GM12878 (cell line): Measurements from ENCODE around the gene BCAS3. TPM values are rescaled to one million over a fixed set of nuclear protein-coding genes. Genes with fewer than 3 reads are reported as not detected.

Experiments
- ATAC-seq: fragments of 200-7000 bp; cut with Tn5 transposase; 3 replicates; pipeline ENCODE4 v1.9.1; 2020; ENCODE audit warnings: mild to moderate bottlenecking, moderate library complexity
- BruUV-seq: library from RNA; stranded (reverse); fragments of 400-500 nt; replicated peaks from 2 replicates; lab custom pipeline; 2021; lab: Mats Ljungman, UMichigan
- CTCF ChIA-PET: fragments of 300-600 bp; sonication (Branson Sonifier 250); formaldehyde crosslinking; extraction: SDS; loops from one replicate; lab custom pipeline; 2021; ENCODE audit warnings: inconsistent platforms; lab: Yijun Ruan, JAX
- POLR2A ChIA-PET: fragments of 350-600 bp; formaldehyde crosslinking; extraction: SDS; loops from one replicate; lab custom pipeline; 2021; ENCODE audit warnings: inconsistent platforms; lab: Charles Lee
- RAD21 ChIA-PET: fragments of 300-600 bp; sonication (Branson Sonifier 250); formaldehyde crosslinking; loops from one replicate; lab custom pipeline; 2023; ENCODE audit warnings: antibody characterized with exemption; ENCODE audit not compliant: unreplicated experiment; lab: Charles Lee
- SMC1A ChIA-PET: fragments of 300-600 bp; sonication (Branson Sonifier 250); formaldehyde crosslinking; loops from one replicate; lab custom pipeline; 2023; ENCODE audit not compliant: unreplicated experiment, uncharacterized antibody; lab: Charles Lee
- DNase-seq: peaks from one replicate; pipeline ENCODE4 v3.0.0-alpha.2; 2011; ENCODE audit warnings: low read depth, low spot score
- FAIRE-seq: peaks from 3 replicates; lab custom pipeline; 2011; peaks lifted over from hg19 to GRCh38; lab: Jason Lieb, UNC
- H2AFZ ChIP-seq: 2 replicates; pipeline ENCODE4 v1.6.0; 2011; ENCODE audit warnings: low read depth, low read length, control low read depth; ENCODE audit not compliant: control insufficient read depth
- H3K27ac ChIP-seq: 2 replicates; pipeline ENCODE4 v1.5.1; 2011; ENCODE audit warnings: control low read depth; ENCODE audit not compliant: control insufficient read depth, insufficient read depth
- H3K27me3 ChIP-seq, 2 experiments: replicated peaks in 1 of 2; 2 replicates each; pipeline versions ENCODE4 v1.6.0 to v1.6.1; 2011; ENCODE audit warnings: low read length in 1 of 2; ENCODE audit not compliant: control insufficient read depth in 2 of 2, insufficient read depth in 2 of 2
- H3K36me3 ChIP-seq, 2 experiments: 2 replicates each; pipeline ENCODE4 v1.5.1; 2011; ENCODE audit warnings: low read length in 1 of 2; ENCODE audit not compliant: control insufficient read depth in 2 of 2, insufficient read depth in 2 of 2
- H3K4me1 ChIP-seq: 2 replicates; pipeline ENCODE4 v1.6.1; 2011; ENCODE audit warnings: mild to moderate bottlenecking, low read length, moderate library complexity, mixed read lengths; ENCODE audit not compliant: control insufficient read depth, insufficient read depth
- H3K4me2 ChIP-seq: 2 replicates; pipeline ENCODE4 v1.6.0; 2011; ENCODE audit warnings: control low read depth; ENCODE audit not compliant: control insufficient read depth, insufficient read depth
- H3K4me3 ChIP-seq: fragments of 200-600 bp; sonication (generic); 2 replicates; pipeline ENCODE4 v1.5.1; 2016
- H3K79me2 ChIP-seq: 2 replicates; pipeline ENCODE4 v1.6.0; 2011; ENCODE audit warnings: low read length; ENCODE audit not compliant: control insufficient read depth, insufficient read depth
- H3K9ac ChIP-seq: 2 replicates; pipeline ENCODE4 v1.8.0; 2011; ENCODE audit warnings: low read length, control low read depth, mixed read lengths; ENCODE audit not compliant: control insufficient read depth, insufficient read depth
- H3K9me3 ChIP-seq: replicated peaks from 3 replicates; pipeline ENCODE4 v1.5.1; 2011; ENCODE audit warnings: mild to moderate bottlenecking, low read length; ENCODE audit not compliant: control insufficient read depth, insufficient read depth
- H4K20me1 ChIP-seq: 2 replicates; pipeline ENCODE4 v1.6.0; 2011; ENCODE audit not compliant: control insufficient read depth, insufficient read depth
- CEBPB ChIP-seq, 2 experiments: fragments of 150-350 bp in 1 of 2; IDR thresholded peaks; 2 replicates each; pipeline ENCODE4 v1.6.1; 2012 to 2014; ENCODE audit warnings: low read depth in 2 of 2, low read length in 2 of 2, borderline replicate concordance in 1 of 2, inconsistent platforms in 1 of 2
- KAT2A ChIP-seq: conservative IDR thresholded peaks from 2 replicates; pipeline ENCODE4 v1.6.1; 2011; ENCODE audit warnings: low read depth, low read length; ENCODE audit not compliant: control insufficient read depth
- MXI1 ChIP-seq: fragments of 150-350 bp; IDR thresholded peaks from 2 replicates; pipeline ENCODE4 v1.6.1; 2011; ENCODE audit warnings: low read depth, mild to moderate bottlenecking, inconsistent platforms, low read length, improper control_type of control experiment
- NR2C1 ChIP-seq: fragments of 450-650 bp; IDR thresholded peaks from 2 replicates; pipeline ENCODE4 v1.6.1; 2017; ENCODE audit warnings: antibody characterized with exemption, mild to moderate bottlenecking, moderate library complexity
- RB1 ChIP-seq: fragments of 450-650 bp; formaldehyde crosslinking; IDR thresholded peaks from 2 replicates; pipeline ENCODE4 v1.6.1; 2017; ENCODE audit warnings: mild to moderate bottlenecking, borderline replicate concordance
- RELB ChIP-seq: fragments of 450-650 bp; IDR thresholded peaks from 2 replicates; pipeline ENCODE4 v1.6.1; 2017; ENCODE audit warnings: low read depth, mild to moderate bottlenecking, moderate library complexity
- SMAD5 ChIP-seq: IDR thresholded peaks from 2 replicates; pipeline ENCODE4 v1.6.1; 2016; ENCODE audit warnings: antibody characterized with exemption, low read depth
- ZNF24 ChIP-seq: fragments of 450-650 bp; IDR thresholded peaks from 2 replicates; pipeline ENCODE4 v1.6.1; 2017; ENCODE audit warnings: antibody characterized with exemption, mild to moderate bottlenecking
- ZNF592 ChIP-seq: fragments of 450-650 bp; IDR thresholded peaks from 2 replicates; pipeline ENCODE4 v1.6.1; 2017; ENCODE audit warnings: mild to moderate bottlenecking, moderate library complexity
- WGBS: methylation state at CpG from one replicate; pipeline ENCODE4 v1.1.6; 2016; ENCODE audit warnings: low lambda C conversion rate; ENCODE audit not compliant: insufficient replicate concordance, insufficient coverage; ENCODE audit errors: missing lambda C conversion rate; 5-methylcytosine and 5-hydroxymethylcytosine counted together
- in situ Hi-C: fragments of 300-500 bp; cut with MboI; formaldehyde crosslinking; loops from 9 replicates; pipeline ENCODE4 v1.14.3; 2018; ENCODE audit warnings: mixed read lengths
- intact Hi-C: fragments of 100-400 bp; cut with micrococcal nuclease; formaldehyde crosslinking; loops from one replicate; pipeline ENCODE4 v1.14.2; 2022; ENCODE audit not compliant: unreplicated experiment
- polyA plus RNA-seq, 11 experiments: library from polyadenylated mRNA; depleted of rRNA in 4 of 11; unstranded in 6 of 11; stranded (reverse) in 5 of 11; fragments of >200 nt; fragmentation: Nextera tagmentation in 4 of 11; fragmentation: Illumina TruSeq in 1 of 11; extraction: Ambion mirVana in 4 of 11; extraction: Trizol in 1 of 11; gene quantifications; 1 replicate in 1 of 11; 2 replicates in 10 of 11; pipeline versions ENCODE4 v1.2.1 to v1.2.3, GENCODE V29; 2011 to 2016; ENCODE audit warnings: inconsistent platforms in 2 of 11, missing spikeins in 2 of 11, low read depth in 1 of 11
- total RNA-seq, 4 experiments: library from RNA; depleted of rRNA in 3 of 4; stranded (reverse); fragments of >200 nt in 3 of 4; fragmentation: Illumina TruSeq in 1 of 4; extraction: Trizol in 1 of 4; gene quantifications; 2 replicates each; pipeline versions ENCODE4 v1.2.1 to v1.2.3, GENCODE V29; 2013 to 2021
- TF ChIP-seq, protein P1 (sequence below): fragments of 450-650 bp; IDR thresholded peaks from 2 replicates; pipeline ENCODE4 v1.6.1; 2016; ENCODE audit warnings: mild to moderate bottlenecking, moderate library complexity, borderline replicate concordance

Gene BCAS3
- total and polyA plus RNA-seq, 10 of the 15 experiments (the other 5 are each of a cell fraction or from before 2014, with no cell fraction given): 2.1 to 11.0 (median 6.6) TPM

DNA sequence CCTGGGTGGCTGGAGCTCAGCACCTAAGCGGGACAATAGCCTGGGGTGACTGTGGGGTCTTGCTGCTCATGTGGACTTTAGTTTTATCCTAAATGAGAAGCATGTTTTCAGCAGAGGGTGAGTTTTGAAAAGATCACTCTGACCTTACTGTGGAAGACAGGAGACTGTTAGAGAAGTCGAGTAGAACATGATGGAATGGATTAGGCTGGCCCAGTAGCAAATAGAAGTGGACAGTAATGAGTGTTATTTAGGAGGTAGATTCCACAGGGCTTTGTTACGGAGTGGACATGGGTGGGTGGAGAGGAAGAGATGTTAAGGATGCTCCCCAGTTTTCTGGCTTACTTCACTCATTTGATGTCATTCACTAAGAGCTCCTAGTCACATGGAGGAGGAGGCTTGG is 648.7 kb downstream of the BCAS3 start (continued):
- no peak for TF ChIP-seq MXI1
- TF ChIP-seq SMAD5: no peak
- TF ChIP-seq ZNF24: no peak
- TF ChIP-seq, all 136 proteins: peak for 0

- no peak for ATAC-seq
- in situ Hi-C loops: no loop called here
- no peak overlapping the region for H2AFZ ChIP-seq
- H3K36me3 ChIP-seq: no peaks in the 10 kb centered on the region
- no peaks in the 10 kb centered on the region for H4K20me1 ChIP-seq
- ChIA-PET POLR2A (no interaction called here), CTCF (interaction anchor here (1.0 kb wide), 1 partner anchor 8 kb away, joined by 3 read pairs; no protein-coding TSS in a partner anchor), RAD21 (no interaction called here), SMC1A (interaction anchor here (0.6 kb wide), 1 partner anchor 690 kb away, joined by 3 read pairs; no protein-coding TSS in a partner anchor)
- WGBS: 78% methylated on average over 6 of the region's 6 CpGs
- DNase-seq: no peak
- intact Hi-C loops: no loop called here
- no TSS peak for BruUV-seq
- no peaks in the 10 kb centered on the region for H3K79me2 ChIP-seq
- H3K9ac ChIP-seq: no peak overlapping the region
- H3K9me3 ChIP-seq: no peaks in the 10 kb centered on the region
- H3K4me3 ChIP-seq: no peak overlapping the region
- no peaks in the 10 kb centered on the region; a peak in 1 of 4 replicates for H3K27me3 ChIP-seq
- H3K27ac ChIP-seq: no peak overlapping the region
- no peak for FAIRE-seq
- H3K4me2 ChIP-seq: no peak overlapping the region
- no peaks in the 10 kb centered on the region for H3K4me1 ChIP-seq
- TF ChIP-seq ZNF592: no peak
- no peak for TF ChIP-seq RB1
- no peak for TF ChIP-seq NR2C1
- TF ChIP-seq KAT2A: no peak
- TF ChIP-seq RELB: no peak
- no peak for TF ChIP-seq CEBPB (IDR thresholded peaks at IDR 0.05; ENCODE audit: borderline replicate concordance in 1 of 2, low read depth in 2 of 2, low read length in 2 of 2)
- TF ChIP-seq, protein P1, sequence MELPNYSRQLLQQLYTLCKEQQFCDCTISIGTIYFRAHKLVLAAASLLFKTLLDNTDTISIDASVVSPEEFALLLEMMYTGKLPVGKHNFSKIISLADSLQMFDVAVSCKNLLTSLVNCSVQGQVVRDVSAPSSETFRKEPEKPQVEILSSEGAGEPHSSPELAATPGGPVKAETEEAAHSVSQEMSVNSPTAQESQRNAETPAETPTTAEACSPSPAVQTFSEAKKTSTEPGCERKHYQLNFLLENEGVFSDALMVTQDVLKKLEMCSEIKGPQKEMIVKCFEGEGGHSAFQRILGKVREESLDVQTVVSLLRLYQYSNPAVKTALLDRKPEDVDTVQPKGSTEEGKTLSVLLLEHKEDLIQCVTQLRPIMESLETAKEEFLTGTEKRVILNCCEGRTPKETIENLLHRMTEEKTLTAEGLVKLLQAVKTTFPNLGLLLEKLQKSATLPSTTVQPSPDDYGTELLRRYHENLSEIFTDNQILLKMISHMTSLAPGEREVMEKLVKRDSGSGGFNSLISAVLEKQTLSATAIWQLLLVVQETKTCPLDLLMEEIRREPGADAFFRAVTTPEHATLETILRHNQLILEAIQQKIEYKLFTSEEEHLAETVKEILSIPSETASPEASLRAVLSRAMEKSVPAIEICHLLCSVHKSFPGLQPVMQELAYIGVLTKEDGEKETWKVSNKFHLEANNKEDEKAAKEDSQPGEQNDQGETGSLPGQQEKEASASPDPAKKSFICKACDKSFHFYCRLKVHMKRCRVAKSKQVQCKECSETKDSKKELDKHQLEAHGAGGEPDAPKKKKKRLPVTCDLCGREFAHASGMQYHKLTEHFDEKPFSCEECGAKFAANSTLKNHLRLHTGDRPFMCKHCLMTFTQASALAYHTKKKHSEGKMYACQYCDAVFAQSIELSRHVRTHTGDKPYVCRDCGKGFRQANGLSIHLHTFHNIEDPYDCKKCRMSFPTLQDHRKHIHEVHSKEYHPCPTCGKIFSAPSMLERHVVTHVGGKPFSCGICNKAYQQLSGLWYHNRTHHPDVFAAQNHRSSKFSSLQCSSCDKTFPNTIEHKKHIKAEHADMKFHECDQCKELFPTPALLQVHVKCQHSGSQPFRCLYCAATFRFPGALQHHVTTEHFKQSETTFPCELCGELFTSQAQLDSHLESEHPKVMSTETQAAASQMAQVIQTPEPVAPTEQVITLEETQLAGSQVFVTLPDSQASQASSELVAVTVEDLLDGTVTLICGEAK: no peak
Measured at GRCh38 chr17:61328351-61328750, 650.7 kb downstream of the BCAS3 start.
